VCaP (cell line): ENCODE results near the gene GSE1.

Source experiments
- H3K27ac ChIP-seq: fragments of 450-650 bp; 2 replicates; pipeline ENCODE4 v1.5.1; 2017
- TF ChIP-seq, protein P1 (sequence below): fragments of 450-650 bp; conservative IDR thresholded peaks from 2 replicates; pipeline ENCODE4 v1.5.1; 2017; ENCODE audit warnings: mild to moderate bottlenecking, moderate library complexity

Gene GSE1

GRCh38 chr16:85685251-85685650 is 72.1 kb downstream of the GSE1 start:
- TF ChIP-seq, protein P1, sequence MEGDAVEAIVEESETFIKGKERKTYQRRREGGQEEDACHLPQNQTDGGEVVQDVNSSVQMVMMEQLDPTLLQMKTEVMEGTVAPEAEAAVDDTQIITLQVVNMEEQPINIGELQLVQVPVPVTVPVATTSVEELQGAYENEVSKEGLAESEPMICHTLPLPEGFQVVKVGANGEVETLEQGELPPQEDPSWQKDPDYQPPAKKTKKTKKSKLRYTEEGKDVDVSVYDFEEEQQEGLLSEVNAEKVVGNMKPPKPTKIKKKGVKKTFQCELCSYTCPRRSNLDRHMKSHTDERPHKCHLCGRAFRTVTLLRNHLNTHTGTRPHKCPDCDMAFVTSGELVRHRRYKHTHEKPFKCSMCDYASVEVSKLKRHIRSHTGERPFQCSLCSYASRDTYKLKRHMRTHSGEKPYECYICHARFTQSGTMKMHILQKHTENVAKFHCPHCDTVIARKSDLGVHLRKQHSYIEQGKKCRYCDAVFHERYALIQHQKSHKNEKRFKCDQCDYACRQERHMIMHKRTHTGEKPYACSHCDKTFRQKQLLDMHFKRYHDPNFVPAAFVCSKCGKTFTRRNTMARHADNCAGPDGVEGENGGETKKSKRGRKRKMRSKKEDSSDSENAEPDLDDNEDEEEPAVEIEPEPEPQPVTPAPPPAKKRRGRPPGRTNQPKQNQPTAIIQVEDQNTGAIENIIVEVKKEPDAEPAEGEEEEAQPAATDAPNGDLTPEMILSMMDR: no peak
- H3K27ac ChIP-seq: no peak overlapping the region

DNA sequence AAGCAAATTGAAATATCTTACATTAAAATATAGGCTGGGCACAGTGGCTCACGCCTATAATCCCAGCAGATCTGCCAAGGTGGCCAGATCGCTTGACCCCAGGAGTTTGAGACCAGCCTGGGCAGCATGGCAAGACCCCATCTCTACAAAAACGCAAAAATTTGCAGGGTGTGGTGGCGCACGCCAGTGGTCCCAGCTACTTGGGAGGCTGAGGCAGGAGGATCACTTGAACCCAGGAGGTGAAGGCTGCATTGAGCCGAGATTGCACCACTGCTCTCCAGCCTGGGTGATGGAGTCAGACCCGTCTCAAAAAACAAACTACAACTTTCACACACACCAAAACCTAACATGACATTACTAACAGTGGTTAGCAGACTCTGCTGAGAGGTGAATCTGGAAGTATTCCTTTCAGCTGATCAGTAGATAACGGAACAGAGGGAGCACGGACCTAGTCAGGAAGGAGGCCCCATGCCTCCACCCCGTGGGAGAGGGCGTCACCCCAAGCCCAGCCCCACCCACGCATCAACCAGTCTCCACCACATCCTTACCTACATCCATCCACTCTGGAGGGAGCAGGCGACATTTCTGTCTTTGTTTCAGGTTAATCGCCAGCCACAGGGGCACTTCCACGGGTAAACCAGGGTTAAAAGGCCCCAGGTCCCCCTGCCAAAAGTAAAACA is 73.9 kb downstream of the GSE1 start:
- TF ChIP-seq, protein P1: no peak
- no peak overlapping the region for H3K27ac ChIP-seq

- TF ChIP-seq, protein P1: no peak
- H3K27ac ChIP-seq: no peak overlapping the region
These were observed 74.7 kb downstream of the GSE1 start for GRCh38 chr16:85687651-85688471.

GRCh38 chr16:85688586-85689284 is 75.6 kb downstream of the GSE1 start, which contains the start of gene GINS2:
Gene GINS2 (minus strand): TSS chr16:85688954. CDS start chr16:85688898, 56 bp downstream.
- H3K27ac ChIP-seq: no peak within 1 kb of the TSS
- TF ChIP-seq, protein P1: no peak

GRCh38 chr16:85689285-85689949 is 76.3 kb downstream of the GSE1 start:
- no peak overlapping the region for H3K27ac ChIP-seq
- TF ChIP-seq, protein P1: no peak

- TF ChIP-seq, protein P1: no peak
- no peak overlapping the region for H3K27ac ChIP-seq
These were observed 76.8 kb downstream of the GSE1 start for GRCh38 chr16:85689950-85690320.
